GM10266 (cell line): ENCODE measurements around the gene MROH7.

Source experiments
- DNase-seq: peaks from one replicate; pipeline ENCODE4 v3.0.0; 2012; ENCODE audit errors: extremely low spot score
- TF ChIP-seq, protein P1 (sequence below): IDR thresholded peaks from 2 replicates; pipeline ENCODE4 v1.5.1; 2012; ENCODE audit warnings: mild to moderate bottlenecking, low read depth; ENCODE audit not compliant: control insufficient read depth, insufficient read depth; ENCODE audit errors: missing control alignments

The MROH7 gene

DNA sequence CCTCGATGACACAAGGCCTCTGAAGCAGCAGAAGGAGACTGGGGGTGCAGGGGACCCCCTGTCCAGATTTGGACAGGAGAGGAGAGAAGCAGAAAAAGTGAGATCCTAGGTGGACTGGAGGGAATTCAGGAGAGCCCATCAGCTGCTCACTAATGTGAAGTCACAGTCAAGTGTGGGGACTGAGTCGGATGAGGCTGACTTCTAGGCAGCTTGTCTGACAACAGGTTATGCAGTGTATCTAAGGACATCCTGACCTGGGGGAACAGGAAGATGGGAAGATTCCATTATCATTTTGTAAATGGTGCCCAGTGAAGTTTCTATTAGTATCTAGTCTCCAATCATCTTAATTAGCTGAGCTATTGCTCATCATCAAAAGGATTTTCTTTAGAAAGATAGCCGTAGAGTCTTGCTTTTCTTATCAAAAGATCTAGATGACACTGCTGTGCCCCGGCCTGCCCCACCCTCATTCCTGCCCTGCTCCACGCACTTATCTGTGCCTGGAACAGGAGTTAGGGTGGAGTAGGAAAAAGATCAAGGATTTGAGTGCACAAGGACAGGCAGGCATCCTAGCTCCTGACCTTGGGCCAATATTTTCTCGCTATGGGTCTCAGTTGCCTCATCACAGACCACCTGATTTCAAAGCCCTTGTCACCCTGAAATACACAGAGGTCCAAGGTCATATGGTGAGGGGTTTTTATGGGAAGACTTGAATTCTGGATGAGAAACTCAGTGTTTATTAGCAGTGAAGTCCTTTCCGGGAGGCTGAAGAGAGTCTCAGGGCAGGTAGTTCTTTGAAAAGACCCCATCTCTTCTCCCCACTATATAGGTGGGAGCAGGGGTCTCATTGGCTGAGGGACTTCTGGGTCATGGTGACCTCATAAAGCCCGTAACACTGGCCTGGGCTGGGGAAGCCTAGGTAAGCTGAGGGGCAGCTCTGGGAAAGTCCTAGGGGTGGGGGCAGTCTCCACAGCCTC lies at the start of gene MROH7:
Gene MROH7, plus strand, starts transcription at position 924 of the 974 bp plus-strand sequence. CDS start 11,141 bp downstream, outside the sequence.
- DNase-seq: no peak
- TF ChIP-seq, protein P1, sequence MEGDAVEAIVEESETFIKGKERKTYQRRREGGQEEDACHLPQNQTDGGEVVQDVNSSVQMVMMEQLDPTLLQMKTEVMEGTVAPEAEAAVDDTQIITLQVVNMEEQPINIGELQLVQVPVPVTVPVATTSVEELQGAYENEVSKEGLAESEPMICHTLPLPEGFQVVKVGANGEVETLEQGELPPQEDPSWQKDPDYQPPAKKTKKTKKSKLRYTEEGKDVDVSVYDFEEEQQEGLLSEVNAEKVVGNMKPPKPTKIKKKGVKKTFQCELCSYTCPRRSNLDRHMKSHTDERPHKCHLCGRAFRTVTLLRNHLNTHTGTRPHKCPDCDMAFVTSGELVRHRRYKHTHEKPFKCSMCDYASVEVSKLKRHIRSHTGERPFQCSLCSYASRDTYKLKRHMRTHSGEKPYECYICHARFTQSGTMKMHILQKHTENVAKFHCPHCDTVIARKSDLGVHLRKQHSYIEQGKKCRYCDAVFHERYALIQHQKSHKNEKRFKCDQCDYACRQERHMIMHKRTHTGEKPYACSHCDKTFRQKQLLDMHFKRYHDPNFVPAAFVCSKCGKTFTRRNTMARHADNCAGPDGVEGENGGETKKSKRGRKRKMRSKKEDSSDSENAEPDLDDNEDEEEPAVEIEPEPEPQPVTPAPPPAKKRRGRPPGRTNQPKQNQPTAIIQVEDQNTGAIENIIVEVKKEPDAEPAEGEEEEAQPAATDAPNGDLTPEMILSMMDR: no peak

DNA sequence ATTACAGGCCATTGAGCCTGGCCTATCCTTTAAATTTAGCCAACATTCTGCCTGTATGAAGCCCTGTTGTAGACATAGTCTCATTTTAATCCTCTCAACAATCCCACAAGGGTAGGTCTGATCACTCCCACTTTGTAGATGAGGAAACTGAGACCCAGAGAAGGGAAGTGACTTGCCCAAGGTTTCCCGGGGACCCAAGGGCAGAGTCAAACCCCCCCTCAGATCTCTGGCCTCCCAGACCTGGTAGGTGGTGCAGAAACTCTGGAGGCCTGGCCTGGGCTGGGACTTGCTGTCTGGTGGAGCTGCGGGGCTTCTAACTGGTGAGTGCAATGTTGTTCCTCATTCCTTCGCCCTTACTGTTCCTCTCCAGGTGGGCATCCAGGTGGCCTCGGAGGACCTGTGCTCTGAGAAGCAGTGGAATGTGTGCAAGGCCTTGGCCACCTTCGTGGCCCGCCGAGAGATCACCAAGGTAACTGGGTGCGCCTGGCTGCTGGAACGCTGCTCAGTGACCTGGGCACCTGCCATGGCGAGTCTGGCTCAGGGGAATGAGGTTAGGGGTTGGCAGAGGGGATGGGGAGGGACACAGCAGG lies 47.9 kb upstream of the MROH7 start:
- DNase-seq: no peak
- TF ChIP-seq, protein P1: no peak

DNA sequence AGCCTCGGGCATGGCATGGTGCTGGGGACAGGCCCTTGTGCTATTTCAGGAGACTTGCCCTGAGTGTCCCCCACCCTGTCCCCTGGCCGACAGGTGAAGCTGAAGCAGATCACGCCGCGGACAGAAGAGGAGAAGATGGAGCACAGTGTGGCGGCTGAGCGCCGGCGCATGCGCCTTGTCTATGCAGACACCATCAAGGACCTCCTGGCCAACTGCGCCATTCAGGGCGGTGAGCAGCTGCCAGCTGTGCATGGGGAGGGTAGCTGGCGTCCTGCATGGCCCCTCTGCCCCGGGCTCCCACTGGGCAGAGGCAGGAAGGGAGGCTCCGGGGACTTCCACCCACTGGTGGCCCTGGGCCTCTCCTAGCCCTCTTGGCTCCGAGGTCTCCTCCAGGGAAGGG lies 47.1 kb upstream of the MROH7 start:
- DNase-seq: no peak
- TF ChIP-seq, protein P1: no peak

DNA sequence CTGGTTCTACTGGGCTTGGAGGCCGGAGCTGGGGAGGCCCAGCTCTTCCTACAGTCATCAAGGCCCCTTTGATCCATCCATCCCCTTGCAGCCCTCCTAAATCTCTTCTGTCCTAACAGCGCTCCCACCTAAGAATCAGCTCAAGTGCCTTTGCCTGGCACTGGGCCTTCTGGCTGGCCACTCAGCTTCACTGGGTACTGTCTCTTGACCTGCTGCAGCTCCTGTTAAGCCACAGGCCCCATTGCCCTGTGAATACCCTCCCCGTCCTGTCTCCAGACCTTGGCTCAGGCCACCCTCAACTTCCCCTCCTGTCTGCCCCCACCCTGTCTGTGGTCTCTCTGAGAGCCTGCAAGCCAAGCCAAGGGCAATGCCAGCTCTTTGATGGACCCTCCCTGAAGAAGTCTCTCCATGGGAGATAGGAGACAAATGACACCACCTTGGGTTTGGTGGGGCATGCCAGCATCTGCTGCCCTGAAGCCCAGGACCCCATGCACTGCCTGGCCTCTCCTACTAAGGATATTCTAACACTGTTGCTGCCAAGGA lies 45.6 kb upstream of the MROH7 start:
- TF ChIP-seq, protein P1: no peak
- DNase-seq: no peak

DNA sequence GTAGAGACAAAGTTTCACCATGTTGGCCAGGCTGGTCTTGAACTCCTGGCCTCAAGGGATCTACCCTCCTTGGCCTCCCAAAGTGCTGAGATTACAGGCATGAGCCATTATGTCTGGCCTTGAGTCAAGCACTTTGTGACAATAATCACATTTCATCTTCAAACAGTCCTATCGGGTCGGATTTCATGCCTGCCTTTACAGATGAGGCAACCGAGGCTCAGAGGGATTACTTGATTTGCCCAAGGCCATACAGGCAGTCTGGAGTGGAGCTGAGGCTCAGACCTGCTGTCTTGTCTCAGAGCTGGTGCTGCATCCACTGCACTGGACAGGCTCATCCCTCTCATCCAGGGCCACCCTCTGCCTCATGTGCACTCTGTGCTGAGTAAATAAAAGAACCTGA lies 44.8 kb upstream of the MROH7 start:
- TF ChIP-seq, protein P1: no peak
- no peak for DNase-seq

DNA sequence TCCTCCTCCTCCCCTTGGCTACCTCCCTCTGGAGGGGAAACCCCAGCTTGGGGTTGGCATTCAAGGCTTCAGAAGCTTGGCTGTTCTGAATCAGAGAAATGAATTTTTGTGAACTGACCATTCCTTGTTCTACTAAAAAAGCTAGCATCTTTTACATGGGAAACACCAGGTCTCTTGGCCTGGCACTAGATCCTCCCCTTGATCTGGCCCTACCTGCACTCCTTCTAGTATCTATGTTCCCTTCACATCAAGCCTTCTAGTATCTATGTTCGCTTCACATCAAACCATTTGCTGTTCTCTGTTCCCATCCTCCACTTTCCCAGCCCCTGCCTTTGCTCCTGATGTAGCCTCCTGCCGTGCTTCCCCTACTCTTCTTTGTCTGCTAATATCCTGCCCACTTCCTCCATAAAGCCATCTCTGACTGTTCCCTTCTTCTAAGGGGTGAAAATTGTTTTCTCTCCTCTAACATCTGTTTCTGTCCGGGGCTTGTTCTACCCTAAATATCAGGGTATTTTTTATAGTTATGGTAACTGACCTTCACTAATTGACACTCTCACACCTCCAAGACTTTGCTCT lies 44.0 kb upstream of the MROH7 start:
- no peak for DNase-seq
- TF ChIP-seq, protein P1: no peak

DNA sequence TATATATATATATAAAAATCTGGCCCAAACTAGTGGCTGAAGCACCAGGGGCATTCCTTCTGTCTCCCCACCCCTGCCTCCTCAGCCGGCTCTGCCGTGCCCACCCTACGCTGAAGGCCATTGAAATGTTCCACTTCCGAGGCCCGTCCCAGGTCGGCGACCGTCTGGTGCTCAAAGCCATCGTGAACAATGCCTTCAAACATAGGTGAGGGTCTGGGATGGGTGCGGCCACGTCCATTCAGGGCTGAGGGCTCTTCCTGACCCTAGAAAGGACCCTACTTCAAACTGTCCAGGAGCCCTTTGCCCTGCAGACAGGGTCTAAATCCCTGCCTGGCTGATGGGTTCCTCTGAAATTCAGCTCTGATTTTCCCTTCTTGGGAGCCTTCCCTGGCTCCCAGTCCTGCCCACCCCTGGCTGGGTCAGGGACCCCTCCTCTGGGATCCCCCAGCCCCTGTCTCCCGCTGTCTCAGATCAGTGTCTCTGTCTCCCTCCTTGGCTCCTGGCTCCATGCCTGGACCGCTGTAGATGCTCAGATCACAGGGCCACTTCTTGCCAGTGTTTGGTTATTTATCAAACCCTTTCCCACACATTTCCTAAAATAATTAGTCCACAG lies 42.3 kb upstream of the MROH7 start:
- TF ChIP-seq, protein P1: no peak
- DNase-seq: no peak
